GM19238 (cell line): ENCODE data around the gene NFIA.

Source experiments
- DNase-seq: peaks from one replicate; pipeline ENCODE4 v3.0.0; 2011; ENCODE audit warnings: low spot score; ENCODE audit not compliant: insufficient read length

NFIA gene

DNA sequence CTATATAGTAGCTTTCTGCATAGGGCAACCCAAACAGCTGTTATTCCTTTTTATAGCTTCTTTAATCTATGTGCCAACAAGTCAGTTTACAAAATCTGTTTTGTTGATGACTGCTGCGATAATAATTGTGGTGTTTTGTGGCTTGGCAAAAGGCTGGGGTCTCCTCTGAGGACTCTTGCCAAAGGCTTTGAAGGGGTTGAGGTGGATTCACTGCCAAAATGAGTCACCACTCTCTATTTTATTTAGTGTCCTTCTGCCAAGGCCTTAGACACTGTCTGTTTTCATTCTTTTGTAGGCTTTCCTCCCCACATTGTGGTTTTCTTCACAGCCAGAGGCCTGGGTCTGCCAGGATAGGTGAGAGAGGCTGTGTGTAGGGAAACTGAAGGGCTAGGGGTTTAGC is 161.8 kb downstream of the NFIA start:
- no peak for DNase-seq

DNA sequence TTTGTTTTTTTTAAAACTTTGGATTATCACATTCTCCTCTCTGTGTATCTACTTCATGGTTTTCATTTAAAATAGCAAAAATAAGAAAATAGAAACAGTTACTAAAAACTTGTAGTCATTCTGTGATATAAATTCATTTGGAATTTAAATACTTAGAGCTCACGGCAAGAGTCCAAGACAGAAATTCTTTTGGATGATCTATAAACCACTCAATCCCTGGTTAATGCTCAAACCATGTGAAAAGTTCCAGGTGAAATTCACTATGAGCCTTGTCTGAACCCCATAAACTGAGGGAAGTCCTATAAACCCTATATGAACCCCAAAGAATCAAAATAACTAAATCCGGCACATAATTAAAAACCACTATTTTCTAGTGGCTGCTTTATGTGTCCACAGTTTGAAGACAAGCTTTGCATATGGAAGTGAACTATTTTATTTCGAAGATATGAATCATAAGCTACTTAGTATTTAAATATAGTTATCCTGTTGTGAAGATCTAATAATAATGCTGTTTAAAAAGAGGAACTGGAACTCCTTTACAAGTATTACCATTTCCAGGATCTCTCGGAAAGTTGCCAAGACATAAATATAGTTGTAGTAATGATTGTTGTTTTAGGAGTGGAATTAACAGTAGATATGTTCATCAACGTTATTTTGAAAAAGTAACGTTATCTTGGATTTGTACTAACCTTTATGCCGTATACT is 163.5 kb downstream of the NFIA start:
- DNase-seq, result no peak

DNA sequence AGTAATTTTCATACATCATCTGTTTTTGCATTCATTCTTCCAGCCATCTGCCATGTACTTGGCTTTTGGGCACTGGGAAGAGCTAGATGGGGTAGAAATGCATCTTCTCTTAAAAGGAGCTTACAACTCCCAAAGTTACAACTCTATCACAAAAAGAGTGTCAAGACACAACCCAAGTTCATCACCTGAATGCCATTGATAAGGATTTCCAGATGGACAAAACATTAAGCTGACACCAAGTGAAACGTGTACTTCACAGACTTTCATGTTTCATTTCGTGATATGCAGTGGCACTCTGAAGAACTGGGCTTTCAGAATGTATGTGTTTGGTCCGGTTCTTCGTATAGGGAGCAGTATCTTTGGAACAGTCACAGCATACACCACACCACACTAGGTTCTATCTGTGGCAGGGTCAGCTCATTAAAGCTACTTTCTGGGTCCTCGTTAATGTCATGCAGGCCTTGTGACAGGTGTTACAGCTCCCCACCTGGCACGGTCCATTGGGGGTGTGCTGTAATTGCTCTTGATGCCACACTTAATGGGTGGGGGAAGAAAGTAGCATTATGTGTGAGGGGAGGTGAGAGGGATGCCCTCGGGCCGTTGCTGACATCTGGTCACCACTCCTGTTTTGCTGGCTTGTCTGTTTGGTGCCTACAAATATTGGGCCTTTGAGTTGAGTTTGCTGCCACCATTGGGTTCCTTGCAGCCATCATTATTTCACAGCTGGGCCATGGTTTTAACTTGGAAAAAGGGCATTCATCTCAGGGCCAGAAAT is 164.9 kb downstream of the NFIA start:
- DNase-seq, result no peak

DNA sequence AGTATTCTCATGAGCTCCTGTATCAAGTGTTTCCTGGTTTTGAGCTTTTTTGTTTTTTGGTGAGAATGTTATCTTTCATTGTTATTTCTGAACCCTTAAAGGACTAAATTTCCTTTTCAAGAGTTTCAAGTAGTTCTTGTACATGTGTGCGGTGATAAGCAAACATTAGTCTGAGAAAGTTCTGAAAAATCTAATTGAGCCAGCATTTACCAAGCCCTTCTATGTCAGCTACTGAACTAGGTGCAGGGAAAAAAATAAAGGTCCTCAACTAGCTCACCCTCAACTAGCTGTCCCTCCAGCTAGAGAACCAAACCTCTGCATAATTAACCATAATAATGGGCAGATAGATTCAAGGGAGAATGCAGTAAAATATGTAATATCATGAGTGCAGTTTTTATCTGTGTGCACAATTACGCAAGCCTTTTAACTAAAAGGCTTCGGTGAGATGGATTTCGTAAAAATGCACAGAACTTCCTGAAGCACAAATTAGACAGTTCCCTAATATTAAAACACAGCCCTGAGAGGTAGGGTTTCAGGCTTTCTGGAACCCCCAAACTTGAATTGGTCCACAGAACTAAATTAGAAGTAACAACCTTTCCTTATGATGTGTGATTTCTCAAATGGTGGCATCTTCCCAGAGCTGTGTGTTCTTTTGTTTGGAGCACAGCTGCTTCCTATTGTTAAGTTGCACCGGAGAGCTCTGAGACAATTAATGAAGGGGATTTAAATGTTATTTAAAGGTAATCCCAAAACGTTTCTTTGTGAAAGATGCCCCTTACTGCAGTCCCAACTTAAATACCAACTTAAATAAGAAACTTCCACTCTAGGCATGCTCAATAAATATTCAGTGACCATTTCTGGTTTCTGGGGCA is 165.8 kb downstream of the NFIA start:
- DNase-seq, result no peak

DNA sequence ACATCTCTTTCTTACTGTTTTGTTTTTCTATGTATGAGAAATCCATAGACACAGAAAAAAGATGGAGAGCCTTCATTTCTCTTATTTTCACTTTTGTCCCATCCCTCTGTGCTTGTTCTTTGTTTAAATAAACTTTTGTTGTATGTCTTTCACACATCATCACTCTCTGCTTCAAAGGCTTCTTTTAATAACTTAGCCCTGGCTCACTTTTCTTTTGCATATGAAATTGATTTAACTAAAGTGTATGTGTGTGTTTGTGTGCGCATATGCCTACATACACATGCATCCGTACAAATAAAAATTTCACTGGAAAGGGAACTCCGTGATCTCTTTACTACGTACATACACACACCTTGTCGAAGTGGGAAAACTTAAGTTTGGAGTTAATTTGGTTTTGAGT is 168.6 kb downstream of the NFIA start:
- no peak for DNase-seq

DNA sequence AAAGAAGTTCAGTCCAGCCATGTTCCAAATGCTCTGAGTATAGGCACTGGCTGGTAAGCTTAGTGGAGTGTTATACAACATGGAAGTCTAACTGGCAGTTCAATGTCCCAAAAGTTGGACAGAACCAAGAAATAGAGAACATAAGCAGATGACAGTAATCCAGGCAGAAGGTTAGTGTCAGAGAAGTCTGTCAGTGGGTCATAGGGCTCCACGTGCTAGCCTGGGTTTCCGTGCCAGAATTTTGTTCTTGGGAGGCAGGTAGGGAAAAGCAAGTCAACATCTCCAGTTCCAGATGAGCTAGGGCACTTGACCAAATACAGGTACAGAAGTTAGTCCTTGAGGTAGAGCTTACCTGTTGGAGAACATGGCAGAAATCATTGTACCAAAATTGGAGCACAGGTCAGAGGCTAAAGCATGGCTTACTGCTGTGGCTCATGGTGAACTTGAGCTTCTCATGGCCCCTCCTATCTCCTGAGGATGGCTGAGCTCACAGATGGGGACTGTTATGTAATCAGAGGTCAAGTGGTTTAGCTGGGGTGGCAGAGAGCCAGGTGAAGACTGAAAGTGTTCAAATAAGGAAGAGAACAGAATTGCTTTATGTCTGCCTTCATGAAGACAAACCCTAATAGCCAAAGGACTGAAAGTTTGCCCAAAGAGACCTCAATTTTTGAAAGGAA is 170.8 kb downstream of the NFIA start:
- DNase-seq, result no peak

DNA sequence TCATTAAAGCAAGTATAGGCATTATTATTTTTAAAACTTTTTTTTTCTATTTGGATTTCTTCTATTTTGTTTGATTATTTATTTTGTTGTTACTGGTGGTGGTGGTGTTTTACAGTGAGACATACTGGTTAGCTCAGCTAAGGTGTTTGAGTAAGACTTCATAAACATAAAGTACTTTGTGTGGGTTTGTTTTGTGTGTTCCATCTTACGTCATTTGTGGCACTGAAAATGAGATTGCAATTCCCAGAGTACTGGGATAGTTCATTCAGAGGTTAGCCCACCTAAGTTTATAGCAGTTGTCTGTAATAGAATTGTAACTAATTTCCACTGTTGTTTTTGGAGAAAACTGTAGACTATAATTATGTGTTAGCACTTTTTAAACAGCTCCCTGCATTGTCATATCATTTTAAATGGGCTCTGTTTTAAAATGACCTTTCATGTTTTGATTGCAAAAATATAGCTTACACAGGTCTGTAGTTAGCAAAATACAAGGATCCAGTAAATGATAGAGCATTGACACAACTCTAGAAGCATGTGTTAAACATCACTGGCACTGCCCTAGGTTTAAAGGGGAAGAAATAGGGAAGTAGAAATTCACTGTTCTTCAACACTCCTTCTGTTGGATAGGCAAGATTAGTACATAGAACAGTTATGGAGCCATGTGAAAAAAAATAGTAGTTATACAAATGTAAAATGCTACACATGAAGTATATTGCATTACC is 171.7 kb downstream of the NFIA start:
- no peak for DNase-seq

DNA sequence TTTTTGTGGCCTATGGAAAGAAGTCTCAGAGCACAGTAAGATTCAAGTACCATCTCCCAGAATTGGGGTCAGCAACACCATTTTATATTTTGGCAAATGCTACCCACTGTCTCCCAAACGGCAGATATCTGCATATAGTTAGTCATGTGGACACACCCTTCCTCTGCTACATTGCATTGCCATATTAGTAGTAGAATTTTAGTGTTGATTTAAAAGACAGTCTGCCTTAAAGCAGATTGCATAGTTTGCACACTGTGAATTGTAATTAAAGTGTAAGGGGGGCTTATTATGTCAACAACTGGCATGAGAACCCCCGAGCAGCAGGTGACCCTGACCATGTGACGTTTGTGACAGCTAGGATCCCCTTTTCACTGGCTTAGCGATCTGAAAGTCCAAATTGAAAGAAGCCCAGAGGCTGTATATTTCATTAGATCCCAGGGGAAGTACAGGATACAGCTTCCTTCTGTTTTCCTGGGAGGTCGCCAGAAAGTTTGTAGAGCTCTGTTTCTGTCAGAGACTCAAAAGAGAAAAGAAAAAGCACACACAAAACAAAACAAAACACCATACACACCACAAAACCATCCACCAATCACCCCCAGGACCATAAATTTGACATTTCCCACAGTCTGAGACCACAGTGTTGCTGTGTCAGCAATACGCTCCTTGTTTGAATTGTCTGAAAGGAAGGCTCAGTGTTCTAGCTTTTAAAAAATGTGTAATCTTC is 172.4 kb downstream of the NFIA start:
- no peak for DNase-seq

DNA sequence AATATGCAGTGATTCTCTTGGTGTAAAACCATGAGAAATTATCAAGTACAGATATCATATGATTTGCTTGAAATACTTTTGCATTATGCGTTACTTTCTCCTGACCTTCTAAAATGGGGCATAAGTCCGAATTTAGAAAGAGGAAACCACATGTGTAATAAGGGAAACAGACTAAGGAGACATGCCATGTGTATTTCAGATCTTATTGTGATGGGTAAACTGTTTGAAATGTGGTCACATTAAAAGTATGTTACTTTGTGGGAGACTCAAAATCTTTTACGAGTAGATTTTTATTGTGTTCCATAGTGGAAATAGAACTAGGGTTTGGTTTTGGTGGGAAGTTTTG is 173.0 kb downstream of the NFIA start:
- DNase-seq, result no peak

DNA sequence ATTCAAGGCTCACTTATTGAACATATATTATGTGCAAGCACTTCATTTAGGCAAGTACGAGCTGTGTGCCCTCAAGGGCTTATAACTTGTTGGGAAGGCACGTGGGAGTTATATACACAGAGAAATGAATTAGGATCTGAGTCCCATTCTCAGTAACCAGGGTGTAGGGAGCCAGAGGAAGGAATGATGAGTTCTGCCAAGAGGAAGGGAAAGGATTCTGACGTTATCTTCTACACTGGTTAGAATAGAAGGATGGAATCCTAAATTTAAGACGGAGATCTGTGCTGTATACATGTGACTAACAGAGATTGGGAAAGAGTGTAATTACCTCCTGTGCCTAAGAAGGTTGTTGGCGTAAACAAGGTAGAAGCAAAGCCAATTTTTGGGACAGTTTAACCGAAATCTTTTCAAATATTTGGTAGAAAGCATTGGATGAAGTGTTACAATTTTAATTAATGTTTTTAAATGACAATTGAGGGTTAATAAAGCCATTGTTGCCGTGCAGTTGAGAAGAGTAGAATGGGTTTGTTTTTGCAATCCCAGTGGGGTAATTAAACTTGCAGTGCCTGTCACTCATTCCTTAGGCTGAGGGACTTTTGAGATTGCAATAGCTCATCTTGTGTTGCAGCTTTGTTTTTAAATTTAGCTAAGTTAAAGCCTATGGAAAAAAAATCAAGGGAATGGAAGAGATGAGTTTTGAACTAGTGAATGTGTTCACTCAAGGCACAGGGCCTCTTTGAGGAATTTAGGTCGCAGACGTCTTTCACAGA is 177.2 kb downstream of the NFIA start:
- no peak for DNase-seq

DNA sequence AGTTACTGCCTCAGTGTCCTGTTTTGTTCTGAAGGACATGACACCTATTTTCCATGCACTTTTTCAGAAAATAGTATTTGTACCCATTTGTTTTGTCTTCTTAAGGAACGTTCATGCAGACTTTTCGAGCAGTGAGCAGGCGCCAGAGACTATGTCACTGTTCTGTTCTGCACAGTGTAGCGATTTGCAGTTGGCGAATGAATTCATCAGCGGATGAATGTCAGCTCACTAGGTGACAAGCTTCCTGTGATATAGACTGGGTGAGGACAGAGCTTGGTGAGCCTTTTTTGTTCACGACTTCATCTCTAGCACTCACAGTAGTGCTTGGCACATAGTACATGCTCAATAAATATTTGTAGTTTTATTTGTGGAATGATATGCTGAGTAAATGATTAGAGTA is 177.8 kb downstream of the NFIA start:
- DNase-seq, result no peak

DNA sequence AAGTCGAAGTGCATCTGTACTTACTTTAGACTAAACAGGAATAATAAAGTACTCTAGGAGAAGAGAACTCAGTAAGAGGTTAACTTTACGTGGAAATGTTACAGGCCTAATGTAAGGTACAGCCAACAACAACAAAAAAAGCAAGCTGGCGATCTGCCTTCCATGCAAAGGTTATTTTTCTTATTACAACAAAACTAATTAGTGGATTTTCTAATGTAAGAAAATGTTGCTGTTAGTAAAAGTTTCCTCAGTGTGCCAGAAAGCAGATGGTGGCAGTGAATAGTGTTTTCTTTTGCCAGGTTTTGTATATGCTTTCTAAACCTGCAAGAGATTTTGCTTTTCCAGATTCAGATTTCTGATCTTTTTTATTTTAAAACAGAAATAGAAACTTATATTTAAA is 179.2 kb downstream of the NFIA start:
- DNase-seq, result no peak

DNA sequence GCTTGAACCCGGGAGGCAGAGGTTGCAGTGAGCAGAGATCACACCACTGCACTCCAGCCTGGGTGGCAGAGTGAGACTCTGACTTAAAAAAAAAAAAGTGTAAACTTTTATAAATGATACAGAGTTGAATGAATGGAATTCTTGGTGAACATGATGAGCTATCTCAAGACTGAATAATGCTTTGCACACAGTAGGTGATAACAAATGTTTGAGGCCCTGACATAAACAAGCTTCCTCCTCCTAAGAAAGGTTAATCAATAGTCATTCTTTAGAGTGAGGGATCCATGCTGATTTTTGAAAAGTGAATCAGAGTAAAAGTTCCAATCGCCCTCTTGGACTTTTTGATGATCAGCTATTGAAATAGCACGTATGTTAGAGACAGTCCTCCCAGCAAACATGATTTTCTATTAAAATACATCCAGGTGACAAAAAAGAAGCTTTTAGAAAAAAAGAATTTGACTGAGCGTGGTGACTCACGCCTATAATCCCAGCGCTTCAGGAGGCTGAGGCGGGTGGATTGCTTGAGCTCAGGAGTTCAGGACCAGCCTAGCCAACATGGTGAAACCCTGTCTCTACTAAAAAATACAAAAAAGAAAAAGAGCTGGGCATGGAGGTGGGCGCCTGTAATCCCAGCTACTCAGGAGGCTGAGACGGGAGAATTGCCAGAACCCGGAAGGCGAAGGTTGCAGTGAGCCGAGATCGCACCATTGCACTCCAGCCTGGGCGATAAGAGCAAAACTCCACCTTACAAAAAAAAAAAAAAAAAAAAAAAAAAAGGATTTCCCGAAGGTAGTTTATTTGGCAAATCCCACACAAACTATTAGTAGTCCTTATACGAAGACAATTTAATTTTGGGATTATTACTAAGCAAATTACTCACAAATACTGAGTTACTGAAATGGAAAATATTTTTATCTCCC is 181.8 kb downstream of the NFIA start:
- no peak for DNase-seq

DNA sequence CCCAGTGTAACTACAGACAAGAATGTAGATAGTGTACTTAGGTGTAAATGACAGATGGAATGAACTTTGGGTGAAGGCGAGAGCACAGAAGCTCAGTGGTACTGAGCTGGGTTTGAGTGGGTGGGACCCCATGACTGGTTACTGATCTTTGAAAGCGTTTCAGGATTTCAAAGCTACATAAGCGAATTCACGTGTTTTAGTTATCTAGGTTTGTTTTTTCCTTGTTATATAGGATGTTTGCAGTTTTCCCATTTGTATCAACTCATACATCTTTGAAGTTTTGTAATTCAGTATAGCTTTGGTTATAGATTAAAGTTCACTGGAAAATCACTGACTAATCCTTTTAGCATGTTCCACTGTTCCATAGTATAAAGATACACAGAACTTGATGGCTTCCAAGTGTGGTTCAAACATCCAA is 182.5 kb downstream of the NFIA start:
- DNase-seq, result no peak

DNA sequence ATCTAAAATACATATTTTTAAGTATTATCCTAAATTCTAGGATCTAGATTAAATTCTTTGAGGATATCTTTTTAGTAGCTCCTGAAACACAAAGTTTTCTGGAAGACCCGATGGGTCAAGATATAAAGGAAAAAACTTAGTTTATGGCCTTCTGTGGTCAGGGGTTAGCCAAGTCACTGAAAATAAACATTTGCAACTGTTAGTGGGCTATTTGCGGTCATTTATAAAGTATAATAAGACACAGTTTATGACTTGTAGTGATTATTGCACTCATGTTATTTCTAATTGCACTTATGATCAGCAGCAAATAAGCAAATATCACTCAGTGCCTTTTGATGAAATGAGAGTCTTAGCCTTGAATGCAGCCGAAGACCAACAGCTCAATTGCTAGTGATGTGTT is 183.3 kb downstream of the NFIA start:
- no peak for DNase-seq

DNA sequence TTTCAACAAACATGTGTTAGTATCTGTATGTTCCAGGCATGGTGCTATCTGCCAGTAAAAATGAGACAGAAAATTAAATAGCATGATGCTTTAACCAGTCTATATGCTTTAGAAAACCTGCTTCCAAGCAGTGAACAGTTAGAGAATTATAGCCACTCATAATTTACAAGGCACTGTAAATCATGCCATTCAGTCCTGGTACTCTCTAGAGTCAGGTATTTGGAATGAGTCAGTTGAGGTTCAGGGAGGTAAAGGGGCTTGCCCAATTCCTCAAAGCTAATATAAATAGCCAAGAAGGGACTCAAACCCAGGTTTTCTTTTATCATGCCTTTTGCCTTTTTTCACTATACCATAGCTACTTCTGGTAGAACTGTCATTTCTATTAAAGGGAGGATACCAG is 184.4 kb downstream of the NFIA start:
- DNase-seq, result no peak

DNA sequence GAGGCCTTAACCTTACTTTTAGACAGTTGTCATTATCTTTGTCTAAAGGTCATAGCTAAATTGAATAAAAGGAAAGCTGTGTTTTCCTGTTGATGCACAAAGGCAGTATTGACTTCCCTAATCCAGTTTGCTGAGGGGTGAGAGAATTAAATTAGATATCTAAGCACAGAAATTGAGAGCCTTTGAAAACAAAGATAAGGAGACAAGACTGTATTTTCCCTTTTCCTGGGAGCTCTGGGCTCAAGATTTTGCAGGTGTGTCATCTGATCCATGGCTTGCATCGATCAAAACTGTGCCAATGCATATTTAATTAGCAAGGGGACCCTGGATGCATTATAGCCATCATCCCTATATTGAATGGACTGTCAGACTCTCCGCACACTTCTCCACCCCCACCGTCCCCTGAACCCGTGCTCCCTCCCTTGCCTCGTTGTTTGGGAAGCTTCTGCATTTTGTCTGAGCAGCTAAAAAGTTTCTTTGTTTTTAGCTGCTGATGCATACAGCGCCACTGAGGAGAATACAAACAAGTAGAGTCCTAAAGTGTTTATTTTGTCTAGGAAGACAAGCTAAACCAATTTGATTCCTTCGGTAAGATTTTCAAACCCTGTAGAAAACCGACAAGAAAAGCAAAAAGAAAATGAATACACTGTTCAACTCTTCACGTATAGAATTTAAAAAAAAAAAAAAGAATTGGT is 186.3 kb downstream of the NFIA start:
- no peak for DNase-seq

DNA sequence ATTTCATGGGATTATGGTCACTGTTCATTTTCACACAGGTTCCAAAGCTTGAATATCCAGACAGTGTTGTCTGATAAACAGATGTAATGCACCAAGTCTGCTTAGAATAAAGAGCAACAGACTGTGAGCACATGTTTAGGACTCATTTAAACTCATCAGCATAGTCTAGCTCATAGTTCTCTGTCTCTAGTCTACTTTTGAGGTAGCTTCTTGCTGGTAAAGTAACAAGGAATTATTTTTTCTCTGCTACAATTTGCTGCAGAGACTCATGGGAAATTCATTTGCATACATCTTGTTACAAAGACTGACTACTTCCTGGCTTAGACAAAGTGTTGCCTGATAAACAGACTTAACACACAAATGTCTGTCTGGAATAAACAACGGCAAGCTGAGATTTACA is 187.2 kb downstream of the NFIA start:
- DNase-seq, result no peak
